ENCODE measurements around the gene MAGEB5. TPM values are rescaled to one million over a fixed set of nuclear protein-coding genes. Genes with fewer than 3 reads are reported as not detected.
"Not testable (repeated sequence)": the region's sequence is repeated elsewhere in the genome, so short reads cannot be mapped to it uniquely, and the experiment has no call there.

Gene MAGEB5, protein sequence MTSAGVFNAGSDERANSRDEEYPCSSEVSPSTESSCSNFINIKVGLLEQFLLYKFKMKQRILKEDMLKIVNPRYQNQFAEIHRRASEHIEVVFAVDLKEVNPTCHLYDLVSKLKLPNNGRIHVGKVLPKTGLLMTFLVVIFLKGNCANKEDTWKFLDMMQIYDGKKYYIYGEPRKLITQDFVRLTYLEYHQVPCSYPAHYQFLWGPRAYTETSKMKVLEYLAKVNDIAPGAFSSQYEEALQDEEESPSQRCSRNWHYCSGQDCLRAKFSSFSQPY
- total RNA-seq = not detected

- H3K9me3 ChIP-seq = no peaks in the 10 kb centered on the region
- no peak for TF ChIP-seq POLR2AphosphoS5 (IDR thresholded peaks at IDR 0.05)
- TF ChIP-seq, protein P1, sequence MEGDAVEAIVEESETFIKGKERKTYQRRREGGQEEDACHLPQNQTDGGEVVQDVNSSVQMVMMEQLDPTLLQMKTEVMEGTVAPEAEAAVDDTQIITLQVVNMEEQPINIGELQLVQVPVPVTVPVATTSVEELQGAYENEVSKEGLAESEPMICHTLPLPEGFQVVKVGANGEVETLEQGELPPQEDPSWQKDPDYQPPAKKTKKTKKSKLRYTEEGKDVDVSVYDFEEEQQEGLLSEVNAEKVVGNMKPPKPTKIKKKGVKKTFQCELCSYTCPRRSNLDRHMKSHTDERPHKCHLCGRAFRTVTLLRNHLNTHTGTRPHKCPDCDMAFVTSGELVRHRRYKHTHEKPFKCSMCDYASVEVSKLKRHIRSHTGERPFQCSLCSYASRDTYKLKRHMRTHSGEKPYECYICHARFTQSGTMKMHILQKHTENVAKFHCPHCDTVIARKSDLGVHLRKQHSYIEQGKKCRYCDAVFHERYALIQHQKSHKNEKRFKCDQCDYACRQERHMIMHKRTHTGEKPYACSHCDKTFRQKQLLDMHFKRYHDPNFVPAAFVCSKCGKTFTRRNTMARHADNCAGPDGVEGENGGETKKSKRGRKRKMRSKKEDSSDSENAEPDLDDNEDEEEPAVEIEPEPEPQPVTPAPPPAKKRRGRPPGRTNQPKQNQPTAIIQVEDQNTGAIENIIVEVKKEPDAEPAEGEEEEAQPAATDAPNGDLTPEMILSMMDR (IDR thresholded peaks at IDR 0.05) = no peak
- TF ChIP-seq POLR2A (IDR thresholded peaks at IDR 0.05) = no peak
- DNase-seq (ENCODE audit: low spot score) = no peak
- H3K27ac ChIP-seq = no peak within 1 kb of the TSS
- no peaks in the 10 kb centered on the region for H3K36me3 ChIP-seq
- no peaks in the 10 kb centered on the region for H3K27me3 ChIP-seq (replicated peaks; ENCODE audit: insufficient read depth)
- intact Hi-C loops (cut with DNase I) = no loop called here
- 94% methylated on average over 5 of the region's 5 CpGs for WGBS
- no peaks in the 10 kb centered on the region for H3K4me1 ChIP-seq (replicated peaks)
- H3K4me3 ChIP-seq = no peak within 1 kb of the TSS
Measured at GRCh38 chrX:26215869-26216268, at the start of gene MAGEB5. Gene MAGEB5 (plus strand): TSS chrX:26216169. CDS start chrX:26217302, 1,133 bp downstream.

GRCh38 chrX:26192204-26192603, 23.8 kb upstream of the MAGEB5 start, which contains the start of gene MAGEB6:
Gene MAGEB6 (plus strand): TSS chrX:26192440. CDS start chrX:26193847, 1,407 bp downstream.
- Histone ChIP-seq H3K27ac (no peak within 1 kb of the TSS), H3K4me3 (no peak within 1 kb of the TSS), H3K36me3 (no peaks in the 10 kb centered on the region), H3K9me3 (no peaks in the 10 kb centered on the region), H3K4me1 (replicated peaks) (no peaks in the 10 kb centered on the region), H3K27me3 (replicated peaks; ENCODE audit: insufficient read depth) (no peaks in the 10 kb centered on the region)
- WGBS = 93% methylated on average over 16 of the region's 17 CpGs
- intact Hi-C loops (cut with DNase I) = no loop called here
- TF ChIP-seq POLR2A (IDR thresholded peaks at IDR 0.05) (no peak), POLR2AphosphoS5 (IDR thresholded peaks at IDR 0.05) (no peak)
- TF ChIP-seq, protein P1 (IDR thresholded peaks at IDR 0.05) = no peak
- no peak for DNase-seq (ENCODE audit: low spot score)

GRCh38 chrX:26203561-26203960, 12.4 kb upstream of the MAGEB5 start:
- TF ChIP-seq POLR2AphosphoS5 (IDR thresholded peaks at IDR 0.05) (no peak), POLR2A (IDR thresholded peaks at IDR 0.05) (no peak)
- TF ChIP-seq, protein P1 (IDR thresholded peaks at IDR 0.05) = no peak
- Histone ChIP-seq H3K9me3 (no peaks in the 10 kb centered on the region), H3K27ac (no peak overlapping the region), H3K27me3 (replicated peaks; ENCODE audit: insufficient read depth) (no peaks in the 10 kb centered on the region), H3K4me1 (replicated peaks) (no peaks in the 10 kb centered on the region), H3K4me3 (no peak overlapping the region), H3K36me3 (no peaks in the 10 kb centered on the region)
- no peak for DNase-seq (ENCODE audit: low spot score)
- intact Hi-C loops (cut with DNase I) = no loop called here

GRCh38 chrX:26204717-26205116, 11.3 kb upstream of the MAGEB5 start:
- DNase-seq (ENCODE audit: low spot score); H3K4me3 ChIP-seq; H3K36me3 ChIP-seq; H3K27ac ChIP-seq; H3K9me3 ChIP-seq; H3K27me3 ChIP-seq (replicated peaks; ENCODE audit: insufficient read depth); intact Hi-C loops (cut with DNase I); H3K4me1 ChIP-seq (replicated peaks): not testable (repeated sequence)
- 98% methylated on average over 9 of the region's 27 CpGs for WGBS

- H3K9me3 ChIP-seq = no peaks in the 10 kb centered on the region
- no peak overlapping the region for H3K4me3 ChIP-seq
- WGBS = 58% methylated on average over 3 of the region's 3 CpGs
- no peaks in the 10 kb centered on the region for H3K36me3 ChIP-seq
- H3K27ac ChIP-seq = no peak overlapping the region
- DNase-seq (ENCODE audit: low spot score) = no peak
- no peak for TF ChIP-seq POLR2AphosphoS5 (IDR thresholded peaks at IDR 0.05)
- TF ChIP-seq, protein P1 (IDR thresholded peaks at IDR 0.05) = no peak
- TF ChIP-seq POLR2A (IDR thresholded peaks at IDR 0.05) = no peak
- intact Hi-C loops (cut with DNase I) = no loop called here
- no peaks in the 10 kb centered on the region for H3K4me1 ChIP-seq (replicated peaks)
- no peaks in the 10 kb centered on the region for H3K27me3 ChIP-seq (replicated peaks; ENCODE audit: insufficient read depth)
Measured at GRCh38 chrX:26208012-26208411, 8.0 kb upstream of the MAGEB5 start.
